ENCODE measurements around the gene IFI27L1. TPM values are rescaled to one million over a fixed set of nuclear protein-coding genes. Genes with fewer than 3 reads are reported as not detected.
A peak's percentile ranks its signal among the peaks of the same experiment; 100 is the strongest.

Gene IFI27L1
- total RNA-seq, 1 donor from 2014 or later = 5.9 TPM

GRCh38 chr14:94112513-94113063, 31.5 kb downstream of the IFI27L1 start:
- no peak for DNase-seq (ENCODE audit: low spot score)
- ATAC-seq = no peak

GRCh38 chr14:94113073-94113472, 32.0 kb downstream of the IFI27L1 start:
- ATAC-seq (no peak), DNase-seq (ENCODE audit: low spot score) (no peak)

GRCh38 chr14:94113490-94113889, 32.4 kb downstream of the IFI27L1 start:
- DNase-seq (ENCODE audit: low spot score) (peak; percentile 82), ATAC-seq (peak; percentile 79)

GRCh38 chr14:94113908-94114588, 32.9 kb downstream of the IFI27L1 start:
- DNase-seq (ENCODE audit: low spot score) (no peak), ATAC-seq (no peak)

- DNase-seq (ENCODE audit: low spot score) = no peak
- ATAC-seq = no peak
These were observed 33.5 kb downstream of the IFI27L1 start for GRCh38 chr14:94114589-94115057.

GRCh38 chr14:94115058-94115591, 34.0 kb downstream of the IFI27L1 start:
- DNase-seq (ENCODE audit: low spot score) (no peak), ATAC-seq (peak; percentile 56)

- DNase-seq (ENCODE audit: low spot score) (no peak), ATAC-seq (no peak)
These were observed 34.5 kb downstream of the IFI27L1 start for GRCh38 chr14:94115631-94116030.

GRCh38 chr14:94116701-94117100, 35.6 kb downstream of the IFI27L1 start:
- DNase-seq (ENCODE audit: low spot score) (no peak), ATAC-seq (no peak)

GRCh38 chr14:94117856-94118255, 36.7 kb downstream of the IFI27L1 start:
- ATAC-seq (no peak), DNase-seq (ENCODE audit: low spot score) (no peak)

GRCh38 chr14:94119071-94119470, 38.0 kb downstream of the IFI27L1 start:
- DNase-seq (ENCODE audit: low spot score) (no peak), ATAC-seq (no peak)

- ATAC-seq (no peak), DNase-seq (ENCODE audit: low spot score) (no peak)
These were observed 39.7 kb downstream of the IFI27L1 start for GRCh38 chr14:94120667-94121340.

GRCh38 chr14:94121485-94121884, 40.4 kb downstream of the IFI27L1 start:
- no peak for ATAC-seq

GRCh38 chr14:94122438-94122837, 41.3 kb downstream of the IFI27L1 start:
- ATAC-seq = no peak
- DNase-seq (ENCODE audit: low spot score) = no peak

More at GRCh38 chr14:94121485-94121884, 40.4 kb downstream of the IFI27L1 start:
- no peak for DNase-seq (ENCODE audit: low spot score)

- peak; percentile 29 for DNase-seq (ENCODE audit: low spot score)
- ATAC-seq = no peak
These were observed 42.2 kb downstream of the IFI27L1 start for GRCh38 chr14:94123296-94123695.

GRCh38 chr14:94123868-94124267, 42.8 kb downstream of the IFI27L1 start:
- ATAC-seq (peak; percentile 69), DNase-seq (ENCODE audit: low spot score) (peak; percentile 24)

GRCh38 chr14:94124582-94125377, 43.7 kb downstream of the IFI27L1 start:
- no peak for ATAC-seq
- peak; percentile 8 for DNase-seq (ENCODE audit: low spot score)

- peak; percentile 30 for DNase-seq (ENCODE audit: low spot score)
- no peak for ATAC-seq
These were observed 44.7 kb downstream of the IFI27L1 start for GRCh38 chr14:94125659-94126418.

GRCh38 chr14:94126419-94126677, 45.2 kb downstream of the IFI27L1 start:
- ATAC-seq (no peak), DNase-seq (ENCODE audit: low spot score) (no peak)

- ATAC-seq (no peak), DNase-seq (ENCODE audit: low spot score) (no peak)
These were observed 45.7 kb downstream of the IFI27L1 start for GRCh38 chr14:94126800-94127199.

- DNase-seq (ENCODE audit: low spot score) = peak; percentile 23
- ATAC-seq = no peak
These were observed 46.2 kb downstream of the IFI27L1 start for GRCh38 chr14:94127330-94127729.

All from left lobe of liver (tissue), 2 donors.